Activated naive CD4-positive, alpha-beta T cell treated with Interleukin-2 at 50 U/mL for 16 hours (primary cell): Measurements from ENCODE around the gene POLA2.

Source experiments
- DNase-seq: peaks from one replicate; pipeline ENCODE4 v3.0.0-alpha.2; 2020

Gene POLA2

DNA sequence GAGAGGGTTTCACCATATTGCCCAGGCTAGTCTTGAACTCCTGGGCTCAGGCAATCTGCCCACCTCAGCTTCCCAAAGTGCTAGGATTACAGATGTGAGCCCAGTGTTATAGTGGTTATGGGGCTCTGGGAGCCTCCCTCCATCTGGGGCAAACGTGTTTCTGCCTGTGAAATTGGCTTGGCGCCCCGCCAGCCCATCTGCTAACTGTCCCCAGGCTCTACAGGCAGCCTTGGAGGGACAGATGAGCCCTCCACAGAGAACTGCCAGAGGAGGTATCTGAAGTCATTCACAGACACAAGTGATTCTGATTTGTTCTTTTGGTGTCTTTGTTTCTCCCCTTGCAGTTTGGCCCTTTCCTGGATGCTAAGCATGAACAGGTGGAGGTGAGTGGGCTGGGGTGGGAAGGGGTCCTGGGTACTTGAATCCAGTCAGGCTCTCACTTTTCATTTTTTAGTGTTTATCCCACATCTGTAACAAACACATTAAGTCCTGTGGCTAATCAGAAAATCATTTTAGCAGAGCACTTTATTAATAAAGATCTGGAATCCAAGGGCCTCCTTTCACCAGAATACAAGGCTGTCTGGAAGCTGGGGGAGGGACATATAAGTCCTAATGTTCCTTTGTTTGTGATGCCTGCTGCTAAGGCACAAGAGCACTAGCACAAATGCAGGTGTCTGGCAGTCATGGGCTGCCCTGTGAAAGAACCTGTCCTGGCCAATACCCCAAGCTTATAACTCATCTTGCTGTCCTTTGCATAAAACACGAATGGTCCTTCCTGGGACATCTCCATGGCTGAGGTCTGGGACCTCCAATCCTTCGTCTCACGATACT, 27.2 kb downstream of the POLA2 start:
- DNase-seq: no peak

DNA sequence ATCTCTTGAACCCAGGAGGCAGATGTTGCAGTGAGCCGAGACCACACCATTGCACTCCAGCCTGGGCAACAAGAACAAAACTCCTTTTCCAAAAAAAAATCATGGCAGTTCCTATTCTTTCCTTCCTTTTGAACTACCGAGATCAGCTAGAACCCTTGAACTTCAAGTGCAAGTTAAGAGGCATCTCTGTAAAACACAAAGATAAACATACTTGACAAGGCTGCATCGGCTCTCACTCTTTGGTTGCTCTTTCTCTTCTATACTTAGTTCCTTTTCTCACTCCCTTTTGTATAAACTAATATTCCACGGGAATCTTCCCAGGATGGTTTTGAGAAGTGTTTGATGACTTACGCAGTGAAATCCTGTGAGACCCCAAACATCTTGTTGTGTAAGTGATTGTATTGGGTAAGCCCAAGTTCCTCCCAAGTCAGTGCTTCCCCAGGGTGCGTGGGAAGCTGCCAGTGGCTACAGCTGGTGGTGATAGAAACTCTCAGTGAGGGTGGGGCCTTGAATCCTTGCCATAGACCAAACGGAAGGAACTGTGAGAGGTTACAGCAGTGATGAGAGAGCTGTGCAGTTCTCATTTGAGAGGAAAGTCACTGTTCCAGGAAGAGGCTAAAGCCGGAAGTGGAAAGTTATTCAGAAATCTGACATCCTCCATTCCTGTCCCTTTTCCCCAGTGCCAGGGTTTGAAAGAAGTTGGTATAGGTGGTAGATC, 28.8 kb downstream of the POLA2 start:
- no peak for DNase-seq

DNA sequence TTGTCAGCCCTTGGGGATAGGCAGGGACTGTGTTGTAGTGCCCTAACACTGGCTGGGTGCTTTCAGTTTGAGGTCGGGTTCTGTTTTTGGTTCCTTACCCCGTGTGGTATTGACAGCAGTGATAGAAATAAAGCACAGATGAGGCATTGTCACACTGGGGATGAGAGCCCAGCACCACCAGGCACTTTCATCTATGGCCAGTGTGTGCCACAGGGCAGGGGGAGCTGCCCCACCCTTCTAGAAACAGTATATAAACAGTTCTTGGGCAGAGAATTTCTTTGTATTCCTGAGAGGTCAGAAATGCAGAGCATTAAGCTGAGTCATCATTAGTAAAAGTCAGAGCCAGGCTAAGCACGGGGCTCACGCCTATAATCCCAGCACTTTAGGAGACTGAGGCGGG, 29.9 kb downstream of the POLA2 start:
- DNase-seq: no peak

DNA sequence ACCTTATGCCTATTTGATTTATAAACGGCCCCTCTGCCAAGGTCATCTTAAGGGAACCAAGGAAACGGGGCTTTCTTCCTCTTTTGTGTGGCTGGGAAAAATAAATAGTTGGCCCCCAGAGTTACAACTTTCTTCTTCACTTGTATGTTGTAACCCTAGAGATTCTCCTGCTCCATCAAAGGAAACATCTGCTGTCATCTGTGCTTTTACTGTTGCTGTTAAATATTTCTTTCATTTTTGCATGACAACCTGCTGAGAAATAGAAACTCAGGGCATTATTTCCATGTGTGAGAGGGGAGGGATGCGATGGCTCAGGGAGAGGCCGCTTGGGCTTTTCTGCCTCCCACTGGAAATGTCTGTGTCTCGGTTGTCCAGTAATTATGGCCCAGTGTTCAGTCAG, 31.1 kb downstream of the POLA2 start:
- DNase-seq: no peak

DNA sequence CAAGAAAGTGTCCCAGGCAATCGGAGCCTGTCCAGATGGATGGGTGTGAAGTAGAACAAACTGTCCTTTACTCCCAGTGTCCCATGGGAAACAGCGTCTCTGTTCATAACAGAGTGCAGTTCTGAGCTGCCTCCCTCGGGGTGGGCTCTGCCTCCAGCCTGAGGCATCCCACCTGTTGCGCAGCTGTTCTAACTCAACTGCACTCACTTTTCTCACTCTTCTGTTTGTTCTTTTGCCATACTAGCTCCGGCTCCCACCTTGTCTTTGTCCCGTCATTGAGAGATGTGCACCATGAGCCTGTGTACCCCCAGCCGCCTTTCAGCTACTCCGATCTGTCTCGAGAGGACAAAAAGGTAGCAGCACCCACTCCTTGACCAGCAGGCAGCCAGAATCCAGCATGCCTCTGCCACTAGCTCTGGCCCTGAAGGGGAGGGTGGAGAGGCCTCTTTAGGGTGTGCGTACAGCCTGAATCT, 32.2 kb downstream of the POLA2 start:
- no peak for DNase-seq

DNA sequence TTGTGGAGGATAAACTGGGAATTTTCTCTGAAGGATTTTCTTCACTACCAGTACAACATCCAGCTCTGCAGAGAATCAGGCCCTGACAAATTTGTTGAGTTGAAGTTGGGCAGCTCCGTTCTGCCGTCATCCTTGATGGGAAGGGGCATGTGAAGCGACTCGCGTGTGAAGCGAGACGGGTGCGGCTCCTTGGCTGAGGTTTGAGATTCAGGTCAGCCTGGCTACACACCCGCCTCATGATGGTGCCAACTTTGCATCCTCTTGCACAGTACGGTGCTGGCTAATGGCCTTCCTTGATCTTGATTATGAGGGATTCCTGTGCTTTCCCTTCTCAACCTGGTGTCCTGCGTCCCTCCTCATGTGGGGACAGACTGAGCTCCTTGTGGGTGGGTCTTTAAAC, 33.2 kb downstream of the POLA2 start:
- DNase-seq: no peak

DNA sequence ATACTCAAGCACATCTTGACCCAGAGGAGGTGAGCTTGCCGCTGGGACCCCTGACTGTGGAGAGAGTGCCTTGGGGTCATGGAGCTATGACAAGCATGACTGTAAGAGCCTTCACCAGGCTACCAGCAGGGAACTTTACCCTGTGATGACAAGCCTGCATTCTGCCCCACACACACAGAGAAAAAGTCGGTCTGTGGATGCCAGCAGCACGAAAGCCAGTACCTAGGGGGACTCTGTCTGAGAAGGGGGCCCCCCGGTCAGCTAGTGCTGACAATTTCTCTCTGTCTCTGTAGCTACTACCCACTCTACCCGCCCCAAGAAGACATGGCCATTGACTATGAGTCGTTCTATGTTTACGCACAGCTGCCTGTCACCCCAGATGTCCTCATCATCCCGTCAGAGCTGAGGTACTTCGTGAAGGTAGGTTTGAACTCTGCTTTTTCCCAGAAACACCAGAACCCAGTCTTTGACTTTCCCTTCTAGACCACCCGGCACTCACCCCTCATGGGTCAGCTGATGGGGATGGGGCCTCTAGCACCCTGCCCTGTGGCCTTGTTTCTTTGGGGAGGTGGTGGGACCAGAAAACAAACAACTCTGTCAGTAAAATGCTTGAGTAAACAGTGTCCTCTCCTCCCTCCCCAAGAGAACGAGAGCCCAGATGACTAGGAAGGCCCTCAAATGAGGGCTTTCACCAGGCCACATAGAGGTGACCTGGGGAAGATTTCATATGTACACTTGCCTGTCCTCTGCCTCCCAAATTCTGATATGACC, 34.0 kb downstream of the POLA2 start:
- DNase-seq: no peak

DNA sequence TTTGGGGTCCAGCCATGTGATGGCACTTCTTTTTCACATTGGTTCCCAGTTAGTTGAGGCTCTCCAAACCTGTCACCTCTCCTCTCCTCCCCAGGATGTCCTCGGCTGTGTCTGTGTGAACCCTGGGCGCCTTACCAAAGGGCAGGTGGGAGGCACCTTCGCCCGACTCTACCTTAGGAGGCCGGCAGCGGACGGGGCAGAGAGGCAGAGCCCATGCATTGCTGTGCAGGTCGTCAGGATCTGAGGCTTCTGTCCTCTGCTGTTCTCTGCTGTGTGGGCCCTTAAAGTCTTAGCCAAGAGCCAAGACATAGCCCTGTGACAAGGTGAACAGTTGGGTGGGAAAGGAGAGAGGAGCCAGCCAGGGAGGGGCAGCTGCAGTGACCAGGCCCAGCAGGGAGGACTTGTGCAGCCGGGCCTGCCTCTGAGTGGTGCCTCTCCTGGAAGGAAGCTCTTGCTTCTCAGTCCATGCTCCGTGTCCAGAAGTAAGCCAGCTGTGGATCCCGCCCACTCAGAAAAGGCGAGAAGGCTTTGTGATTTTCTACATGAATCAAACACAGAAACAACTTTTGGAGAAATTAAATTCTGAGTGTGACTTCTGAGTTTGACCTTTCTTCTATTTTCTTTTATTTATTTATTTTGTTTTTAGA, 35.4 kb downstream of the POLA2 start:
- no peak for DNase-seq

DNA sequence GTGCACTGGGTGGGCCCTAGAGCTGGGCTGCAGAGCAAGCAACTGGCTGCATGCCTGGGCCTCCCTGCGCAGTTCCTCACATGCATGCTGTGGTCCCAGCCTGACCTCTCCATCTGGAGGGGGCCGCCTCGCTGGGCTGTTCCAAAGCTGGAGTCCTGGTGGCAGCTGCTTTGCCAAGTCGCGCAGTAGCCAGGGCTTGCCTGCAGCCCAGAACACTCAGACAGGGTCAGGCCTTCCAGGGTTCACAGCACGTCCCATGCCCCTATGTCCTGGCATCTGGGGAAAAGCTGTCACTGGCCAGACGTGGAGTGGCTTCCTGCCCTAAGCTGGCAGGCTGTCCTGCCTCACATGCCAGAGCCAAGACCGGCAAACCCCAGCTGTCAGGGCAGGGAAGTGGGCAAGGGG, 36.4 kb downstream of the POLA2 start:
- no peak for DNase-seq

DNA sequence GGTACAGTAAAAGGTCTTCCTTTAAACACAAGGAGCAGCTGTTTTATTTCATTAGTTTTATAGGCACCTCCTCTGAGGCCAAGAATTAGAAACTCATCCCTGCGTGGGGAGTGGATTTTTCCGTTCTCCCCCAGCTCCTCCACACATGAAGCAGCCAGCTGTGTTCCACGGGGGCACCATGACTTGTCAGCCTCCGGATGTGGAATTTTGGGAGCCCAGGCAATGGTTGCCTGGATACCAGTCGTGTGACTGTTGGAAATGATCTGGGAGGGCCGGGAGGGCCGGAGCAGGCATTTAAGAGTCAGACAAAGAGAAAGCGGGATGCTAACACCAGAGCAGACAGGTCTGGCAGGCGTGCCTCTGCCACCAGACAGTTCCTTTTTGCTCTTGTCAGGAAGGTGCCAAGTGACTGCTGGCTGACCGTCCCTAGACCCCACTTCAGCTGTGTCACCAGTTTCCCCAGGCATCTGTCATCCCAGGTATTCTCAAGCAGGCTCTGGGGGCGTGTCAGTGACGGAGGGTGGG, 37.0 kb downstream of the POLA2 start:
- DNase-seq: no peak

DNA sequence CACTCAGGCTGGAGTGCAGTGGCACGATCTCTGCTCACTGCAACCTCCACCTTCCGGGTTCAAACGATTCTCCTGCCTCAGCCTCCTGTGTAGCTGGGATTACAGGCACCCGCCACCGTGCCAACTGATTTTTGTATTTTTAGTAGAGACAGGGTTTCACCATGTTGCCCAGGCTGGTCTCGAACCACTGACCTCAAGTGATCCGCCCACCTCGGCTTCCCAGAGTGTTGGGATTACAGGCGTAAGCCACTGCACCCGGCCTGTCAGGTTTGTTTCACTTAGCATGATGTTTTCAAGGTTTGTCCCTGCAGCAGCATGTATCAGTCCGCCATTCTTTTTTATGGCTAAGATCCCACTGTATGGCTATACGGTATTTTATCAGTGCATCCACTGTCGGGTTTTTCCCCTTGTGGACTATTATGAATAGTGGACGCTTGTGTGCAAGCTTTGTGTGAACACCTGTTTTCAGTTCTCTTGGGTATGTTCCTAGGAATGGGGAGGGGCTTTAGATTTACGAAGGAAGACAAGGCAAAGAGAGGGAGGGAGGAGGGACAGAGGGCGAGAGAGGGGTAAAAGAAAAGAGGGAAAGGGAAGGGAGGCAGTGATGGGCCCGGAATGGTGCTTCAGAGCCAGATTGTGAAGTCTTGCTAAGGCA, 39.0 kb downstream of the POLA2 start:
- DNase-seq: no peak

DNA sequence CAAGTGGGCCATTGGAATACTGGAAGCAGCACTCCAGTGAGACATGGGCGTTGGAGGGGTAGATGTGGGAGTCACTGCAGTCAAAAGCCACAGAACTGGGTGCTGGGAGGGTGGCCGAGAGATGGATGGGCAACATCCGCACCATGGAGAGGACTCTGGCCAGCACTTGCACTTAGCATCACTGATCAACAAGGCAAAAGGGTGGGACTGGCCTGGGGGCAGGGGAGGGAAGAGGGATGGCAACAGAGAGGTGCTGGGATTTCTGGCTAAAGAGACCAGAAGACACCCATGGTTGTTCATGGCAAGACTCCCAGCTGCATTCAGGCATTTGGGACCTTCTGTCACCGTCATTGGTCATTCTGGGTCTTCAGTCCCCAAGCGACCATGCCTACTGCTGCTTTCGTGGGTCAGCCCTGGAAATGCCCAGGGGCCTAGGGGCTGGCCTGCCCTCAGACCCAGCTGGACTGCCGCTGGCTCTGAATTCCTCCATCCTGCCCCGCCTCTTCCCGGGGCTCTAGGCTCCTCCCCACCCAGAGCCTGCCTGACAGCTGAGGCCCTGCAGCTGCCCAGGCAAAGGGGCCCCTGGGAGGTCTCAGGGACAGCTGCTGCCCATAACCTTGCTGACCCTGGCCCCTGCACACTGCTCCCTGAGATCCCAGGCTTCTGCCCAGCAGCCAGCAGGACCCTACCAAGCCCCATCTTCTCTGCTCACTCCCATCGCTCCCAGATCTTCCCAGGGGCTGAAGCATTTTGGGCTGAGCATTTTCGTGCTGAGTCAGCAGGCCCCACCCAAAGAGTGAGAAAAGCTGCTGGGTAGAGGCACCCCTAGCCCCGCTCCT, 39.9 kb downstream of the POLA2 start:
- no peak for DNase-seq

DNA sequence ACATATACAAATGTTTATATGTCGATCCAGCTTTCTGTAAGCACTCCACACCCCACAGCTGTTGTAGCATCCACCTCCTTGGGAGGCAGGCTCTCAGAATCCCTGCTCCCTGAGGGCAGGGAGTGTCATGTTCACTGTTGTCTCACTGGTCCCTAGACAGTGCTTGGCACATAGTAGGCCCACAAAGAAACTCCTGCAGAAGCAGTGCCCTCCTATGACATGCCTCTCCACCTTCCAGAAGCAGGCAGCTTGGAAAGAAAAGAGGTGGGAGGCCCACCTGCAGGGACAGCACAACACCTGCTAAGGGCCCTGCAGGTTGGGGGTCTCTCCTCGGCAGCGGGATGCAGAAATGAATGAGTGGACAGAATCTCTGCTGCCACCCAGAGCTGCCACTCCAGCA, 41.8 kb downstream of the POLA2 start:
- DNase-seq: no peak

DNA sequence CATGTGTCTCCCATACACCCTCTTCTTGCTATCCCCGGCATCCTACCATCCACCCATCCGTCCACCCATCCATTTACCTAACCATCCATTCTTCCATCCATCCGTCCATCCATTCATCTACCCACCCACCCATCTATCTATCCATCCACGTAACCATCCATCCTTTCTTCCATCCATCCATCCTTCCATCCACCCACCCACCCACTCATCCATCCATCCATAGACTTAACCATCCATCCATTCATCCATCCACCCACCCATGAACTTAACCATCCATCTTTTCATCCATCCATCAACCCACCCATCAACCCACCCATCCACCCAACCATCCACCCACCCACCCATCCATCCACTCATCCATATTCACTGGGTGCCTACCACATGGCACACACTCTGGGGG, 42.3 kb downstream of the POLA2 start:
- DNase-seq: no peak

DNA sequence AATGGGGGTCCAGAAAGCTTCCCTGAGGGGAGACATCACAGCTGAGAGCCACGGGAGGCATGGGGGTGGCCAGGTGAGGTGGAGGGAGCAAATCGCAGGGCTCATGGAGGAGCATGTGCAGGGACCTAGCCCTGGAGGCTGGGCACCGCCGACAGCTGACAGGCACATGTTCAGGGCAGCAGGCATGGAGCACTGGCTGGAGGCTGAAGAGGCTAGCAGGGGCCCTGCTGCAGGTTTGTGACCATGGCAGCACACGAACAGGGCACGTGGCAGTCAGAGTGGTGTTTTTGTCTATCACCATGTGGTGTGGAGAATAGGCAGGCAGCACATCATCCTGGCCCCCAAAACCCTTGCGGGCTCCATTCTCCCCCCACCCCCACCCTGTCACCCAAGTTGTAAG, 42.9 kb downstream of the POLA2 start:
- no peak for DNase-seq

DNA sequence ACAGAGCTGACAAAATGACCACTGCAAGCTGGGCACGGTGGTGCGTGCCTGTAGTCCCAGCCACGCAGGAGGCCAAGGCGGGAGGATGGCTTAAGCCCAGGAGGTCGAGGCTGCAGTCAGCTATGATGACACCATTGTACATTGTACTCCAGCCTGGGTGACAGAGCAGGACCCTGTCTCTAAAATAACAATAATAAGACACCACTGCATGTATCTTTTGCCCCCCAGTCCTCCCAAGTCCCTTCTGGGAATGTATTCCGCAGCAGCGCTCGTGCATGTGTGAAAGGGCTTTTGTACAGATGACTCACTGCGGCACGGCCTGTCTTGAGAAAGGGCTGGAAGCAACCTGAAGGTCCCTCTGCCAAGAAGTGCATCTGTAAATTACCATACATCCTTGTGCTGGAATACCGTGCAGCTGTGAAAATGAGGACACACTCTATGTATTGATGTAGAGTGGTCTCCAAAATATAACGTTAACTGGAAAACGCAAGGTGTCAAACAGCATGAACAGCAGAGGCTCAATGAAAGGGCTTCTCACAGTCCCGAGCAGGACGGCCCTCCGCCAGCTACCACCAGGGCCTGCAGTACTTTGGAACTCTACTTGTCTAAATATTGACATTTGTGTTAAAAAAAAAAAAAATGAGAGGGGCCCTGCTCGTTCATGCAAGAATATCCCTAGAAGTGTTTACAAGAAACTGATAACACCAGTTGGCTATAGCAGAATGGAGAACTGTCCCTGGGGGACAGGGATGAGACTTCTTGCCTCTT, 43.9 kb downstream of the POLA2 start:
- no peak for DNase-seq

DNA sequence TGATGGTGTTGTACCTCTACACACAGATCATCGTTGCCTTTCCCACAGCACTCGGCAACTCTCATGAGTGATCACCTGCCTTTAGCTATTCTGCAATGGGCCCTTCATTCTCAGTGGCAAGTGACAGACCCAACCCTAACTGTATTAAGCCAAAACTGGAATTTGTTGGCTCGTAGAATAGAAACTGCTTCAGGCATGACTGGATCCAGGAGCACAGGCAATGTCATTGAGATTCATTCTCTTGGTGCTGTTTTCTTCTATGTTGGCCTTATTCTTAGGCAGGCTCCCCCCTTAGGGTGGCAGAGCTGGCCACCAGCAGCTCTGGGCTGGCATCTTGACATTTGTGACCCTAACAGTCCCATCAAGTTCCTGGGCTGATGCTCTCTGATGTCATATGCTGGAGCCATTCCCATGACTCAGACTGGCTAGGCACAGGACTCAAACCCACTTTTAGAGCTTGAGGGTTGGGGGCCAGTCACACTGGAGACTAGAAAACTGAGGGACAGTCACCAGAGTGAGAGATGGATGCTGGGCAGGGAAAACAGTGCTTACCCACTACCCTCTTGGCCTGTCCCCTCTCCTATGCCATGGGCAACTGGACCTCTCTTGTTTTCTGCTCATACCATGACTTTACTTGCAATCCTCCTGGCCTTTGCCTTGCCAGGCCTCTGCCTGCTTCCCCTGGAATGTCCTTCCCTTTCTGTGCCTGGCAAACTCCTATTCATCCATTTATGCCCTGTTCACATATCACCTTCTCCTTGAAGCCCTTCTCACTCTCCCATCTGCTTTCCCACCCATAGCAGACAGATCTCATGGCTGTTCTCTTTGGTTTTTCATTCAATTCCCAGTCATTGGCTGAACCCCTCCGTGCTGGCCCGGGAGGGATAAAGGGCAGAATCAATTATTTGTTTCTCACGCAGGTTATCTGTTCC, 45.8 kb downstream of the POLA2 start:
- DNase-seq: no peak

DNA sequence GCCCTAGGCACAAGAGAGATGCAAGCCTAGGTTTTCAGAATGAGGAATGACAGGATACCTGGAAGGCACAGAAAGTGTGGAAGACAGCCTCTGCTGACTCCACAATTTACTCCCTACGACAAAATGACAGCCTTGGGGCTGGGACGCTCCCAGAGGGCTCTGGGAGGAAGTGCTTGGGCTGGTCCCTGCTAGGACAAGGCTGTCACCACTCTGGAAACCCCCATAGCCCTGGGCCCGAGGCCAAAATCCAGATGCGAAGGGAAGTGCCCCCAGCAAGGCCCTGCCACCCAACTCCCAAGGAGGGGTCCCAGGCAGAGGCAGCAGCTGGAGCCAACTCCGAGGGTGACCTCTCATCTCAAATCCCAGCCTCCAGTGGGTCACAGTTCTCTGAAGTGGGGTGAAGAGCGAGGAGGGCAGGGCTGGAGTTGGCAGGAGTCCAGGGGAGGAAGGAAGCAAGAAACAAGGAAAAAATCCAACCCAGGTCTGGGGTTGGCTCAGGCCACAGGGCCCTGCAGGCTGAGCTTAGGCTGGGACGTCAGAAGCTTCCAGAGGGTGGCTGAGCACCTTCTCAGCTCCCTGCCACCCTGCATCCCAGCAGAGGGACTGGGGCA, 46.6 kb downstream of the POLA2 start:
- no peak for DNase-seq

DNA sequence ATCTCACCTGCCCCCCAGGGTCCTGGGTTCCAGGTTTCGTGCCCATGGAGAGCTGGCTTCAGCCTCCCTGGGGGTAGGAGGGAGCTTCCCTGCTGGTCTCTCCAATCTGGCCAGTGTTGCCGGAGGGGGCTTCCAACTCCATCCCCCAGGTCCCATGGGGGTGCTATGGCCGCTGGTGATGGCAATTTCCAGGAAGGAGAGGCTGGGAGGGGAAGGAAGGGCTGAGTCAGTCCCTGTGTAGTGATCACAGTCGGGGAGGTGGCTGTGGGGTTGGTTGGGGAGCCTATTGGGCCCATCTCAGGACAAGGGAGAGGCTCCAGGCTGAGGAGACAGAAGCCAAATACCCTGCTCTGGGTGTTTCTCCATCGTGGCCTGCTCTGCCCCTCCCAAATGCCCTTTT, 47.2 kb downstream of the POLA2 start:
- DNase-seq: no peak
